Activated CD4-positive, alpha-beta T cell treated with anti-CD3 and anti-CD28 coated beads for 36 hours (primary cell): ENCODE data around the gene PRLH. TPM values are rescaled to one million over a fixed set of nuclear protein-coding genes. Genes with fewer than 3 reads are reported as not detected.
"Not testable (repeated sequence)": the region's sequence is repeated elsewhere in the genome, so short reads cannot be mapped to it uniquely, and the experiment has no call there.

Source experiments
- ATAC-seq: fragments of 200-7000 bp; cut with Tn5 transposase; one replicate; pipeline ENCODE4 v1.10.0; 2021; ENCODE audit warnings: mild to moderate bottlenecking, moderate library complexity
- CTCF ChIA-PET: fragments of 350-600 bp; sonication (Branson Sonifier 250); formaldehyde crosslinking; loops from one replicate; lab custom pipeline; 2021; ENCODE audit warnings: antibody characterized with exemption; lab: Charles Lee
- POLR2A ChIA-PET: fragments of 350-600 bp; sonication (Branson Sonifier 250); formaldehyde crosslinking; loops from one replicate; lab custom pipeline; 2021; ENCODE audit warnings: antibody characterized with exemption, inconsistent platforms; lab: Charles Lee
- DNase-seq: peaks from one replicate; pipeline ENCODE4 v3.0.0-alpha.2; 2020
- H3K27ac Mint-ChIP-seq: one replicate; pipeline ENCODE4 v1.8.0; 2021; ENCODE audit warnings: mixed read lengths
- H3K27me3 Mint-ChIP-seq: one replicate; pipeline ENCODE4 v1.8.0; 2021; ENCODE audit warnings: mixed read lengths
- H3K36me3 Mint-ChIP-seq: one replicate; pipeline ENCODE4 v1.8.0; 2021; ENCODE audit warnings: low read depth, mixed read lengths
- H3K4me1 Mint-ChIP-seq: one replicate; pipeline ENCODE4 v1.8.0; 2021; ENCODE audit warnings: mixed read lengths
- H3K4me3 Mint-ChIP-seq: one replicate; pipeline ENCODE4 v1.8.0; 2021; ENCODE audit warnings: mild to moderate bottlenecking, moderate library complexity, mixed read lengths
- H3K9me3 Mint-ChIP-seq: one replicate; pipeline ENCODE4 v1.8.0; 2021; ENCODE audit warnings: low read depth, mixed read lengths
- intact Hi-C, 2 experiments: fragments of 100-400 bp; cut with DNase I in 1 of 2; cut with micrococcal nuclease in 1 of 2; formaldehyde crosslinking; loops; one replicate each; pipeline versions ENCODE4 v1.14.2 to v1.15.1; 2022 to 2024; cut with DNase I, micrococcal nuclease
- total RNA-seq, 2 experiments: library from RNA; stranded (reverse); gene quantifications; one replicate each; pipeline ENCODE4 v1.2.3, GENCODE V29; 2021

Gene PRLH
- total RNA-seq, 2 experiments from 2014 or later, result not detected

DNA sequence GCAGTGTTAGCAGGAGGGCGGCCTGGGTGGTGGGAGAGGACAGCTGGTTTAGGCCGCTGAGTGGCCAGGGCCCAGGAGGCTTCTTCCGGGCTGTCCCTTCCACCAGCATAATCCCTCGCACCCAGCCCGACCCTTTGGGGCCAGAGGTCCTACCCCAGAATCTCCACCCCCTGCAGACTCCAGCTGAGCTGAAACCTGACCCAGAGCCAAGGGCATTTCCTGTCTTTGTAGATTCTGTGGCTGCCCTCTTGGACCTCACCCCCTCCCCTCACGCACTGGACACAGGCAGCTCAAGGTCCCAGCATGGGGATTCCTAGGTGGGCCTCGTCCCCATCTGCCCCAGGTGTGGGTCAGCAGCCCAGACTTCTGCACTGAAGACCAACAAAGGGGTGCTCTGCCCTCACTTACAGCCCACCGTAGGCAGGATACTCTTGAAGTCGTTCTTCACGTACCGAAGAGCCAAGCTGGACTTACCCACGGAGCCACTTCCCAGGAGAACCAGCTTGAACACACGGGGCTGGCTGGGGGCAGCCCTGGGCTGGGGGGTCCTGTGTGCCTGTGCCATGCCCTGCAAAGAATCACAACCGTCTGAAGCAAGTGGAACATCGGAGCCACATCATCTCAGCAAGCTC is 19.3 kb downstream of the PRLH start:
- Mint-ChIP-seq H3K9me3 (no peaks in the 10 kb centered on the region), H3K4me1 (peaks cover 3% of the 10 kb centered on the region), H3K27me3 (no peaks in the 10 kb centered on the region), H3K36me3 (no peaks in the 10 kb centered on the region), H3K27ac (no peak overlapping the region), H3K4me3 (no peak overlapping the region)
- ChIA-PET CTCF (interaction anchor here (0.7 to 2.2 kb wide), 4 partner anchors 13 to 73 kb away, joined by 3 to 7 read pairs (median 5); no protein-coding TSS in a partner anchor), POLR2A (no interaction called here)
- ATAC-seq (no peak), DNase-seq (no peak)
- intact Hi-C loops, result no loop called here

DNA sequence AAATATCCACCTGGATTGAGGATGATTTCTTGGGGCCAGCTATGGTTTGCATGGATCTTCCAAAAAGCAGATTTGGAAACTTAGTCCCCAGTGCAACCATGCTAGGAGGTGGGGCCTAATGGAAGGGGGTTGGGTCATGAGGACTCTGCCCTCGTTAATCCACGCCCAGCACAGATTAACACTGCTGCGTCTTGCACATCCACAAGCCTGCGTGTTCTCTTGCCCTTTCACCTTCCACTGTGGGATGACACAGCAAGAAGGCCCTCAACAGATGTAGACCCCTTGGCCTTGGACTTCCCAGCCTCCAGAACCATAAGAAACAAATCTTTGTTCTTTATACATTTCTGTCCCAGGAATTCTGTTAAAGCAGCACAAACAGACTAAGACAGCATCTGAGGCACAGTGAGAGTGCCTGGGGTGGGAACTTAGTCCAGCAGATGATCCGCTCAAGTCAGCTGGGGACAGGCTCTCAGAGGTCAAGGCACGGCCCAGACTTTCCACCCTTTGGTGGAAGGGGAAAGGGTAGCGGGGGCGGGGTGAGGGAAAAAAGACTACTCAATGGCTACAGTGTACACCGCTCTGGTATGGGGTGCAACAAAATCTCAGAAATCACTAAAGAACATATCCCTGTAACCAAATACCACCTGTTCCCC is 21.8 kb downstream of the PRLH start:
- intact Hi-C loops, result no loop called here
- ChIA-PET CTCF (interaction anchor here (0.6 kb wide), 3 partner anchors 157 to 879 kb away, joined by 3 read pairs; no protein-coding TSS in a partner anchor), POLR2A (no interaction called here)
- Mint-ChIP-seq H3K36me3 (no peaks in the 10 kb centered on the region), H3K27ac (no peak overlapping the region), H3K4me1 (peaks cover 10% of the 10 kb centered on the region), H3K9me3 (no peaks in the 10 kb centered on the region), H3K27me3 (no peaks in the 10 kb centered on the region), H3K4me3 (no peak overlapping the region)
- DNase-seq (no peak), ATAC-seq (no peak)

DNA sequence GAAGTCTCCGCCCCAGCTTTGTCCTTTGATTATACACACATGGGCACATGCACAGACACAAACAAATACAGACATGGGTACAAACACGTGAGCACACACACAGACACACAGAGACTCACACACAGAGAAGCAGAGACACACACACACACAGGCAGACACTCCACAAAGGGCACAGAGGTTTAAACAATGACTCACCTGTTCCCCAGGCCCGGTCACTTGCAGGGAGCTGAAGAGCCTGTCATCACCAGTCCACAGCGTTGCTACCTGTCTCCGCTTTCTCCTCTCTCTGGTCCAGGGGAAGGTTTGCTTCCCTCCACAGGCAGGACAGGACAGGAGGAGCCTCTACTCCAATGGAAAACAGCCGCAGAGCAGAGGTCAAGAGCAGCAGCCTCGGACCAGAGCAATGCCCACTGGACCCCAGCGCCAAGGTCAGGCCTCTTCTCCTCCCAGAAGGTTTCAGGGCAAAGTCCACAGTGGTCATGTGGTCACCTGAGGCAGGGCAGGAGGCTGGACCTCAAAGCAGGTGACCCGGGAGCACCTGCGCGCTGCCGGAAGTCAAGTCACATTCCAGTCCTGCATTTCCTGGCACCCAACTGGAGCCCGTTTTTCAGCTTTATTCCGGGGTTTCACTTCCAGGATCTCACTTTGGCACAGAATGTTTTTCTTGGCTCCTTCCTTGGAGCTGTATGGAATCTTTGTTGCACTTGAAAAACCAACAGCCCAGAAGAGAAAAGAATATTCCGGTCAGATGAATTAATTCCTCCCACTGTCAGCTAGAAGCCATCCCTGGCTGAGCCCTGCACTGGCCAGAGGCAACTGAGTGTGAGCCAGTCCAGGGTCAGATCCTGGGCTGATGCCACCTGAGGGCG is 24.1 kb downstream of the PRLH start, which contains the start of gene RAB17:
Gene RAB17, minus strand, starts transcription at position 463 of the 869 bp plus-strand sequence. CDS start 4,580 bp downstream, outside the sequence.
- ATAC-seq (peak; percentile 58), DNase-seq (peak; percentile 30)
- intact Hi-C loops, result no loop called here
- no peak within 1 kb of the TSS for H3K27ac Mint-ChIP-seq
- no peaks in the 10 kb centered on the region for H3K9me3 Mint-ChIP-seq
- peaks cover 10% of the 10 kb centered on the region for H3K4me1 Mint-ChIP-seq
- no peaks in the 10 kb centered on the region for H3K27me3 Mint-ChIP-seq
- no peak within 1 kb of the TSS for H3K4me3 Mint-ChIP-seq
- ChIA-PET CTCF (interaction anchor here (0.6 kb wide), 1 partner anchor 157 kb away, joined by 3 read pairs; no protein-coding TSS in a partner anchor), POLR2A (no interaction called here)
- H3K36me3 Mint-ChIP-seq, result no peaks in the 10 kb centered on the region

DNA sequence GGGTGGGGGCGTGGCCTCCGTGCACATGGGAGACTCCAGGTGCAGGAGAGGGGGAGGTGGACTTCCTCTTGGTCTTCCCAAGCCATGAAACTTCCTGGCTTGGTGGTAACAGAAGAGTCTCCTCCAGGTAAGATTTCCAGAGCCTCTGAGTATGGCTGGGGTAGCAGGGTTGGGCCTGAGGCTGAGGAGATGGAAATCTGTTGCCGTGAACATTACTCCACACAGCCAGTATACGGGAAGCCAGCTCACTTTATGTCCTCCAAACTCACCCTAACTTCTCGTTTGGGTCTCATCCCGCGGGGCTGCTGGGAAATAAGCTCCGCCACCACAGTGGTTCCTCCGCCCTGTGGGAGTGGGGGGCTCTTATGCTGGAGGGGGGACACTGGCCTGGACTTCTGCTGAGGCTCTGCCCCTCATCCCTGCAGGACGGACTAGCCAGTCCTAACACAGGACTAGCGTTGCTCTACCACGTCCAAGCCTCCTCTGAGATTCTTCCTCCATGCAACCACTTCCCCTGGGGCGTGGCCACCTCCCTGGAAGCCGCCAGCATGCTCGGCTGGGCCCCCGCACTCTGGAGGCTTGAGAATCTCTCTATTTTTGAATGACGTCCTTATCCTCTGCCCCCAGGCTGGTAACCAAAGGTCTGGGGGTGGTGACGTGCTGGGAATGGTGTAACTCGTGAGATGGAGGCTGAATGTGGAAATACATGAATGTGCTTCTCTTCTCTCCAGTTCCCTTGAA is 24.9 kb downstream of the PRLH start:
- ATAC-seq, result peak; percentile 58

DNA sequence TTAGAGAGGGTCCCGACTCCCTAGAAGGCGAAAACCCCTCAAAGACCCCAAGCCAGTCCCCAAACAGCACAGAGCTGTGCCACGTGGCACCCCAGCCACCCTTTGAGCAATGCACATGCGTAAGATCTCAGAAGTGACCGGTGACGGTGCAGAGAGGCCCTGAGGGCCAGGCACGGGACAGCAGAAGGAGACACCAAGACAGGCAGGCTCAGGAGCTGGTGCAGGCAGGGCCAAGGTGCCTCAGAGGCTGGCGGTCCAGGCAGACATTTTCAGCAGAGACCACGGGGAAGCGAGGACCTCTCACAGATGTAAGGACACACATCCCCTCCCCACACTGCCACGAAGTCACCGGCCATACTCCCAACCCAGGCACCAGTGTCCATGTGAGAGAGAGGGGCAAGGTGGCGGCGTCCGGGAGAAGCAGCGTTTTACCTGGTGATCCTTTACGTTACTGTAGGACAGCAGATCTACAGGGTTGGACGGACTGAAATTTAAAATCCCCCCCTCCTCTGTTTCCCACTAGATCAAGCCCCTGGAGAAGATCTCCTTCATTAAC is 26.1 kb downstream of the PRLH start:
- no peak overlapping the region for H3K27ac Mint-ChIP-seq
- DNase-seq (no peak), ATAC-seq (no peak)
- H3K36me3 Mint-ChIP-seq, result no peaks in the 10 kb centered on the region
- no peak overlapping the region for H3K4me3 Mint-ChIP-seq
- POLR2A ChIA-PET, result interaction anchor here (0.6 kb wide), 1 partner anchor 95 kb away, joined by 4 read pairs; no protein-coding TSS in a partner anchor
- H3K9me3 Mint-ChIP-seq, result no peaks in the 10 kb centered on the region
- H3K27me3 Mint-ChIP-seq, result no peaks in the 10 kb centered on the region
- H3K4me1 Mint-ChIP-seq, result peaks cover 10% of the 10 kb centered on the region
- CTCF ChIA-PET, result interaction anchor here (0.7 to 0.8 kb wide), 2 partner anchors 152 to 365 kb away, joined by 3 read pairs; no protein-coding TSS in a partner anchor
- intact Hi-C loops, result no loop called here

More for the DNA sequence above, 24.9 kb downstream of the PRLH start:
- ChIA-PET POLR2A (no interaction called here), CTCF (interaction anchor here (0.6 to 0.8 kb wide), 2 partner anchors 10 to 156 kb away, joined by 3 read pairs; no protein-coding TSS in a partner anchor)
- H3K36me3 Mint-ChIP-seq, result no peaks in the 10 kb centered on the region
- no peaks in the 10 kb centered on the region for H3K9me3 Mint-ChIP-seq
- no peaks in the 10 kb centered on the region for H3K27me3 Mint-ChIP-seq
- intact Hi-C loops, result no loop called here
- H3K4me3 Mint-ChIP-seq, result no peak overlapping the region
- peaks cover 10% of the 10 kb centered on the region for H3K4me1 Mint-ChIP-seq
- peak; percentile 42 for DNase-seq
- no peak overlapping the region for H3K27ac Mint-ChIP-seq

DNA sequence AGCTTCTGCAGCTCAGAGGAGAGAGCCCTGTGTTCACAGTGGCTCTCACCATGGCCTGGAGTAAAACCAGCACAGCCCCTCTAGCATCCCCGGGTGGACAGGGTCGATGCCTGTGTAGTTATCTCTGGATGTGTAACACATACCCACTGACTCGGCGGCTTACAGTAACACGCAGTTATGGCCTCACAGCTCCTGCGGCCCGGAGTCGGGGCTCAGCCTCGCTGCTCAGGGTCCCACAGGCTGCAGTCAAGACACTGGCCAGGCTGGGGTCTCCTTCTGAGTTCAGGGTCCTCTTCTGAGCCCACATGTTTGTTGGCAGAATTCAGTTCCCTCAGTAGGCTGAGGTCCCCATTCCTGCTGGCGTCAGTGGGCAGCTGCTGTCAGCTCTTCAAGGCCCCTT is 26.7 kb downstream of the PRLH start:
- Mint-ChIP-seq H3K4me3 (no peak overlapping the region), H3K4me1 (peaks cover 12% of the 10 kb centered on the region), H3K27me3 (no peaks in the 10 kb centered on the region), H3K36me3 (no peaks in the 10 kb centered on the region), H3K27ac (no peak overlapping the region), H3K9me3 (no peaks in the 10 kb centered on the region)
- no peak for ATAC-seq
- intact Hi-C loops, result no loop called here
- DNase-seq, result no peak
- CTCF ChIA-PET, result no interaction called here
- POLR2A ChIA-PET, result no interaction called here

DNA sequence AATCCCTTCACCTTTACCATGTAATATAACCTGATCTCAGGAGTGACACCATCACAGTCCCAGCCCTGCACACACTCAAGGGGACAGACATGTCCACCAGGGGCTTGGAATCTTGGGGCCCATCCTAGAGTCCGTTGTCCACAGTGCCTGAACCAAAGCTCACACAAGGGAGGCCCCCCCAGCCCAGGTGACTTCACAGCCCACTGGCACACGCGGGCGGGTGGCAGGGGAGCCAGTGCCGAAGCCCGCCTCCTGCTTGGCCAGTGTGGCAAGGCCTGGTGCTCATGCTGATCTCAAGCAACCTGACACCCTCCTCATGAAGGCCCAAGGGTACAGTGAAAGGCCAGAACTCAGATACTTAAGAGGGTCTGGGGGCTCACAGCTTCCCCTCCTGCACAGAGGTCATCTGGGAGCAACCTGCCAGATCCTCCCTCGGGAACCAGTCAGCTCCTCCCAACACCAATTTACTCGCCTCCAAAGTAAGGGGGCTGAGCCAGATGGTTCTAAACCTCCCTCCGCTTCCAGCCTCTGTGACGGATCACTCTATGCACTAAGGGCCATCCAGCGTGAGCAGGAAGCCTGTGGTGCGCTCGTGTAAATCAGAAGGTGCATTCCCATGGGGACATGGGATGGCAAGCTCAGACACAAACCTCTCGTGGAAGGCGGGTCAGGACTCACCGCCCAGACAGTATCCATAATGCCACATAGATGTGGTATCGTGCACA is 27.4 kb downstream of the PRLH start:
- Mint-ChIP-seq H3K27me3 (no peaks in the 10 kb centered on the region), H3K27ac (no peak overlapping the region), H3K4me3 (no peak overlapping the region), H3K9me3 (no peaks in the 10 kb centered on the region), H3K4me1 (peaks cover 16% of the 10 kb centered on the region), H3K36me3 (no peaks in the 10 kb centered on the region)
- ChIA-PET CTCF (no interaction called here), POLR2A (no interaction called here)
- intact Hi-C loops, result no loop called here
- DNase-seq (no peak), ATAC-seq (no peak)

DNA sequence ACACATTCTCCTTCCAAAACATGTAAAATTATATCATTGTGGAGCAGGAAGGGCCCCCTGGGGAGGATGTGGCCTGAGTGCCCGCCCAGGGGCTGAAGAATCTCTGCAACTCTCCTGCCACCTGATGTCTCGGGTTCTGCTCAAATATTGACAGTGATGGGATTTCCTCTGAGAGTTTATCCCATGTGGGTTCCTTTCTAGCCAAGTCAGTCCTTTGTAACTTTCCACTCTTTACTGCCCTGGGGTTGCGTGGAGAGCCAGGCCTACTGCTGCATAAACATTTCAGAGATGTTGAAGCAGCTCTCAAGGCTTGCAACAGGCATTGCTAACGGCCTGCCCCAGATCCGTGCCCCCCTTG is 28.1 kb downstream of the PRLH start:
- intact Hi-C loops, result no loop called here
- ChIA-PET POLR2A (no interaction called here), CTCF (no interaction called here)
- Mint-ChIP-seq H3K36me3 (no peaks in the 10 kb centered on the region), H3K9me3 (no peaks in the 10 kb centered on the region), H3K4me1 (peaks cover 16% of the 10 kb centered on the region), H3K4me3 (no peak overlapping the region), H3K27me3 (no peaks in the 10 kb centered on the region), H3K27ac (no peak overlapping the region)
- DNase-seq (no peak), ATAC-seq (no peak)

DNA sequence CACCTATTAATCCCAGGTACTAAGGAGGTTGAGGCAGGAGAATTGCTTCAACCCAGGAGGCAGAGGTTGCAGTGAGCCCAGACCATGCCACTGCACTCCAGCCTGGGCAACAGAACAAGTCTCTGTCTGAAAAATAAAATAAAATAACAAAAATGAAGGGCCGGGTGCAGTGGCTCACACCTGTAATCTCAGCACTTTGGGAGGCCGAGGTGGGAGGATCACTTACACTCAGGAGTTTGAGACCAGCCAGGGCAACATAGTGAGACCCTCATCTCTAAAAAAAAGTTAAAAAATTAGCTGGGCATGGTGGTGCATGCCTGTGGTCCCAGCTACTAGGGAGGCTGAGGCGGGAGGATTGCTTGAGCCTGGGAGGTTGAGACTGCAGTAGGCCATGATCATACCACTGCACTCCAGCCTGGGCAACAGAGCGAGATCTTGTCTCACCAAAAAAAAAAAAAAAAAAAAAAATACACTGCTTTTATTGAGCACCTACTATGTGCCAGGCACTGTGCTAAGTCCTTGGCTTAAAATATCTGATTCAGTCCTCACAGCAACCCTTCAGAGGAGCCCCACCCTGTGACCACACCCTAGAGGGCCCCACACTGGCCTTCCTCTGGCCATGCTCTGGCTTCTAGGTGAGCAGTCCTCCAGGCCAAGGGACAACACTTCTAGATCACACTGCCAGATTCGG is 29.6 kb downstream of the PRLH start:
- DNase-seq, intact Hi-C loops, ATAC-seq, H3K27ac Mint-ChIP-seq, H3K36me3 Mint-ChIP-seq, H3K9me3 Mint-ChIP-seq, H3K4me3 Mint-ChIP-seq, H3K27me3 Mint-ChIP-seq: not testable (repeated sequence)
- ChIA-PET POLR2A (interaction anchor here (0.6 kb wide), 1 partner anchor 490 kb away, joined by 3 read pairs; no protein-coding TSS in a partner anchor), CTCF (interaction anchor here (0.8 kb wide), 1 partner anchor 14 kb away, joined by 3 read pairs; no protein-coding TSS in a partner anchor)
- peaks cover 14% of the 10 kb centered on the region for H3K4me1 Mint-ChIP-seq
